Measurements from ENCODE around the gene ZFP64.

- TF ChIP-seq CTCF (conservative IDR thresholded peaks at IDR 0.05 in 1 of 2, IDR thresholded peaks at IDR 0.05 in 1 of 2; ENCODE audit: extremely low read depth in 1 of 2, insufficient read depth in 1 of 2, low read depth in 1 of 2, low read length in 2 of 2) (no peak), EZH2 (IDR thresholded peaks at IDR 0.05; ENCODE audit: borderline replicate concordance, low read length) (no peak)
Measured at GRCh38 chr20:52102126-52102525, 89.5 kb downstream of the ZFP64 start.
